HEK293 (cell line): ENCODE results near the gene EFCC1.

ENCODE experiments used
- CTCF ChIA-PET: fragments of 350-600 bp; formaldehyde crosslinking; extraction: SDS; loops from one replicate; lab custom pipeline; 2021; ENCODE audit warnings: antibody characterized with exemption; lab: Yijun Ruan, JAX
- POLR2A ChIA-PET: fragments of 300-600 bp; formaldehyde crosslinking; extraction: SDS; loops from one replicate; lab custom pipeline; 2020; ENCODE audit warnings: antibody characterized with exemption, inconsistent platforms; lab: Yijun Ruan, JAX
- H3K27ac ChIP-seq: fragments of 200-500 bp; sonication (Bioruptor generic); 2 replicates; pipeline ENCODE4 v1.5.1; 2014; ENCODE audit warnings: low read depth, low read length, control low read depth, inconsistent platforms; ENCODE audit errors: extremely low read depth
- H3K36me3 ChIP-seq, 2 experiments: fragments of 200-500 bp in 1 of 2; sonication (Bioruptor generic) in 1 of 2; 1 replicate in 1 of 2; 2 replicates in 1 of 2; pipeline ENCODE4 v1.5.1; 2014 to 2017; ENCODE audit warnings: inconsistent platforms in 2 of 2, low read length in 2 of 2; ENCODE audit not compliant: control insufficient read depth in 2 of 2, insufficient read depth in 1 of 2
- H3K4me1 ChIP-seq: fragments of 200-500 bp; sonication (Bioruptor generic); 2 replicates; pipeline ENCODE4 v1.5.1; 2014; ENCODE audit warnings: mild to moderate bottlenecking, low read length, inconsistent platforms; ENCODE audit not compliant: control insufficient read depth, insufficient read depth
- H3K4me3 ChIP-seq: 2 replicates; pipeline ENCODE4 v1.5.1; 2011; ENCODE audit warnings: low read depth, mild to moderate bottlenecking, control low read depth, low read length, moderate library complexity
- H3K9me3 ChIP-seq: fragments of 200-500 bp; sonication (Bioruptor generic); 2 replicates; pipeline ENCODE4 v1.5.1; 2014; ENCODE audit warnings: low read depth, low read length, inconsistent platforms; ENCODE audit not compliant: control insufficient read depth, insufficient read depth
- ATF2 ChIP-seq: fragments of 450-650 bp; formaldehyde crosslinking; IDR thresholded peaks from 2 replicates; pipeline ENCODE4 v1.5.1; 2016; ENCODE audit warnings: missing biosample characterization, missing genetic modification characterization, low read depth
- BCL11A ChIP-seq: fragments of 450-650 bp; formaldehyde crosslinking; IDR thresholded peaks from 2 replicates; pipeline ENCODE4 v1.5.1; 2016; ENCODE audit warnings: low read depth, missing biosample characterization, missing genetic modification characterization
- BCL11B ChIP-seq: fragments of 450-650 bp; formaldehyde crosslinking; IDR thresholded peaks from 2 replicates; pipeline ENCODE4 v1.5.1; 2016; ENCODE audit warnings: low read depth, missing biosample characterization, missing genetic modification characterization
- CTCF ChIP-seq: fragments of 450-650 bp; formaldehyde crosslinking; IDR thresholded peaks from 2 replicates; pipeline ENCODE4 v1.5.1; 2016; ENCODE audit warnings: missing biosample characterization, missing genetic modification characterization
- HOXC10 ChIP-seq: sonication (generic); formaldehyde crosslinking; IDR thresholded peaks from 2 replicates; pipeline ENCODE4 v1.8.1; 2023; ENCODE audit warnings: mild to moderate bottlenecking, missing genetic modification reagents
- KLF16 ChIP-seq: fragments of 450-650 bp; formaldehyde crosslinking; IDR thresholded peaks from 2 replicates; pipeline ENCODE4 v1.5.1; 2017; ENCODE audit warnings: missing biosample characterization, missing genetic modification characterization
- MYNN ChIP-seq: fragments of 450-650 bp; formaldehyde crosslinking; IDR thresholded peaks from 2 replicates; pipeline ENCODE4 v1.5.1; 2016; ENCODE audit warnings: missing biosample characterization, missing genetic modification characterization, borderline replicate concordance
- SCRT2 ChIP-seq: fragments of 450-650 bp; formaldehyde crosslinking; IDR thresholded peaks from 2 replicates; pipeline ENCODE4 v1.5.1; 2016; ENCODE audit warnings: missing biosample characterization, missing genetic modification characterization
- ZBTB7A ChIP-seq: fragments of 450-650 bp; formaldehyde crosslinking; IDR thresholded peaks from 2 replicates; pipeline ENCODE4 v1.5.1; 2016; ENCODE audit warnings: low read depth, missing biosample characterization, missing genetic modification characterization
- ZNF148 ChIP-seq: fragments of 450-650 bp; formaldehyde crosslinking; IDR thresholded peaks from 2 replicates; pipeline ENCODE4 v1.5.0; 2017; ENCODE audit warnings: missing biosample characterization, missing genetic modification characterization, borderline replicate concordance
- ZNF155 ChIP-seq: fragments of 450-650 bp; formaldehyde crosslinking; IDR thresholded peaks from 2 replicates; pipeline ENCODE4 v1.5.1; 2016; ENCODE audit warnings: missing biosample characterization, missing genetic modification characterization
- ZNF350 ChIP-seq: fragments of 450-650 bp; formaldehyde crosslinking; IDR thresholded peaks from 2 replicates; pipeline ENCODE4 v1.5.0; 2017; ENCODE audit warnings: missing biosample characterization, mild to moderate bottlenecking, missing genetic modification characterization
- ZNF391 ChIP-seq: fragments of 450-650 bp; formaldehyde crosslinking; IDR thresholded peaks from 2 replicates; pipeline ENCODE4 v1.5.1; 2016; ENCODE audit warnings: low read depth, missing biosample characterization, missing genetic modification characterization, borderline replicate concordance
- ZNF398 ChIP-seq: fragments of 450-650 bp; formaldehyde crosslinking; IDR thresholded peaks from 2 replicates; pipeline ENCODE4 v1.5.1; 2017; ENCODE audit warnings: missing biosample characterization, missing genetic modification characterization
- ZNF560 ChIP-seq: fragments of 450-650 bp; formaldehyde crosslinking; IDR thresholded peaks from 2 replicates; pipeline ENCODE4 v1.5.1; 2017; ENCODE audit warnings: missing biosample characterization, missing genetic modification characterization, borderline replicate concordance
- ZNF660 ChIP-seq: fragments of 450-650 bp; IDR thresholded peaks from 2 replicates; pipeline ENCODE4 v1.5.1; 2018; ENCODE audit warnings: missing biosample characterization, mild to moderate bottlenecking, missing genetic modification characterization
- ZNF707 ChIP-seq: fragments of 450-650 bp; formaldehyde crosslinking; IDR thresholded peaks from 2 replicates; pipeline ENCODE4 v1.5.1; 2016; ENCODE audit warnings: missing biosample characterization, missing genetic modification characterization

The EFCC1 gene

GRCh38 chr3:129028866-129029265 lies 27.8 kb downstream of the EFCC1 start:
- Histone ChIP-seq H3K36me3 (no peaks in the 10 kb centered on the region), H3K27ac (no peak overlapping the region), H3K4me1 (no peaks in the 10 kb centered on the region), H3K4me3 (no peak overlapping the region), H3K9me3 (no peaks in the 10 kb centered on the region)
- ChIA-PET CTCF (interaction anchor here (3.1 to 3.2 kb wide), 2 partner anchors 12 to 25 kb away, joined by 12 to 22 read pairs; no protein-coding TSS in a partner anchor), POLR2A (no interaction called here)
- TF ChIP-seq ZNF660 (tag by site-specific recombination): no peak
- TF ChIP-seq ZNF350 (tag by site-specific recombination): no peak
- no peak for TF ChIP-seq KLF16 (tag by site-specific recombination)
- TF ChIP-seq ZBTB7A (tag by site-specific recombination): no peak
- TF ChIP-seq HOXC10 (CRISPR knock-in tag): no peak
- no peak for TF ChIP-seq BCL11A
- no peak for TF ChIP-seq SCRT2

- no peak overlapping the region for H3K4me3 ChIP-seq
- no peak overlapping the region for H3K27ac ChIP-seq
- H3K36me3 ChIP-seq: no peaks in the 10 kb centered on the region
- CTCF ChIA-PET: interaction anchor here (1.1 to 2.0 kb wide), 3 partner anchors 23 to 413 kb away, joined by 3 to 9 read pairs (median 6); no protein-coding TSS in a partner anchor
- H3K9me3 ChIP-seq: no peaks in the 10 kb centered on the region
- TF ChIP-seq ATF2 (no peak), CTCF (tag by site-specific recombination) (no peak), MYNN (no peak), ZNF148 (no peak), ZNF391 (tag by site-specific recombination) (no peak), ZNF707 (tag by site-specific recombination) (no peak), SCRT2 (no peak), ZNF398 (tag by site-specific recombination) (no peak), BCL11B (tag by site-specific recombination) (no peak), ZNF560 (no peak), ZNF155 (tag by site-specific recombination) (no peak)
- TF ChIP-seq, all 188 proteins: peak for 0
- POLR2A ChIA-PET: interaction anchor here (0.6 kb wide), 2 partner anchors 22 to 25 kb away, joined by 3 to 6 read pairs; no protein-coding TSS in a partner anchor
- H3K4me1 ChIP-seq: no peaks in the 10 kb centered on the region
Measured at GRCh38 chr3:129030611-129031010, 29.5 kb downstream of the EFCC1 start.
